Measurements from ENCODE around the gene SERPINB13.

The SERPINB13 gene, protein sequence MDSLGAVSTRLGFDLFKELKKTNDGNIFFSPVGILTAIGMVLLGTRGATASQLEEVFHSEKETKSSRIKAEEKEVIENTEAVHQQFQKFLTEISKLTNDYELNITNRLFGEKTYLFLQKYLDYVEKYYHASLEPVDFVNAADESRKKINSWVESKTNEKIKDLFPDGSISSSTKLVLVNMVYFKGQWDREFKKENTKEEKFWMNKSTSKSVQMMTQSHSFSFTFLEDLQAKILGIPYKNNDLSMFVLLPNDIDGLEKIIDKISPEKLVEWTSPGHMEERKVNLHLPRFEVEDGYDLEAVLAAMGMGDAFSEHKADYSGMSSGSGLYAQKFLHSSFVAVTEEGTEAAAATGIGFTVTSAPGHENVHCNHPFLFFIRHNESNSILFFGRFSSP

DNA sequence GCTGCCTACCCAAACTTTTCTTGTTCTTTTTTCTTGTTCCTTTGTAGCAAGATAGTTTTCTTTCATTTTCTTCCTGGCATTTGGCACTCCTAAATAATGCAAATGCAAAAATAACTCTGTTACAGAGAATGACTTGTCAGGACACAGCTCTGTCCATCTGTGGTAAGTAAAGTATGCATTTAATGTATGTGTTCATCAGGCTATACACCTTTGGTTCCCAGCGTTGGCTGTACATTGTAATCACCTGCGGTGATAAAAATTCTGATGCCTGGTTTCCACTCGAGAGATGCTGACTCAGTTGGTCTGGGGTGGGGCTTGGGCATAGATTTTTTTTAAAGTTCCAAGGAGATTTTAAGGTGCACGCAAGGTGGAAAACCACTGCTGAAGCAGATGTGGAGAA lies at the start of gene SERPINB13:
SERPINB13 (plus strand) TSS at position 378 of the 400 bp plus-strand sequence. CDS start 1,325 bp downstream, outside the sequence.
- DNase-seq: no peak

DNA sequence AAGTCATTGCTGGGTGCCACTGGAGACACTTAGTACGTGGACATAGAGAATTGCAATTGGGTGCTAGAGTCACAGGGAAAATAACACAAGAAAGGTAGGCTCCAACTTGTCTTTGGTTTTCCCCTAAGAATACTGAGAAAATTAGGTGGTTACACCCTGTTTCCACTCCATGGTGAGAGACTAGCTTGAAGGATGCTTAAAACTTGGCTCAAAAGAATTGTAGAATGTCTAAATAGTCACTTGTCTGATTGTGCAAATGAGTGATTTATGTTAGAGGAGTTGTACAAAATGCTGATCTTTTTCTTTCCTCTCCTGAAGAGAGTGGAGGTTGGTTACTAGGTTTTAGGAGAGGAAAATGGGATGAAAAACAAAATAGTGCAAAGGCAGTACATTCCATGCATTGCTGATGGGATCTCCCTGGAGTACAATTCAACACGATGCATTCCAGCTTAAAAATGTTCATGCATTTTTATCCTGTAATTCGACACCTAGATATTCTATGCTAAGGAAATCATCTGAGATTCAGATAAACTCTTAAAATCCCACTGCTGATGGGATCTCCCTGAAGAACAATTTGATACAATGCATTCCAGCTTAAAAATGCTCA lies 47.1 kb upstream of the SERPINB13 start:
- no peak for DNase-seq

DNA sequence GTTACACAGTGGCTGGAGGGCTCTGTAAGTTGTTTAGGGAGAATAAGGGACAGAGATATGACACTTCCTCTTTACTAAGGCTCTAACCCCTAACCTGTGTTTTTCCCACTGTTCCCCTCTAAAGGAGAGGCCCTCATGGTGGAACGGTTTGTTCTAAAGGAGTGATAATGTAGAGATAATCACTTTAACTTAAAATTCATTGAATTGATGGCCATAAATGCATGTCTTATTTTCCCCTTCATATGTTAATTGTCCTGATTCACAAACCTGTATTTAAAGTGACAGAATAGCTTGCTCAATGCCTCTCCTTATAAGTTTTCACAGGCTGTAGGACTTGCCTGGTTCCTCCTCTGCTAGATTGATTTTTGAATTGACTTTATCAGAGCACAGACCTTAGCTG lies 45.1 kb upstream of the SERPINB13 start, which contains the start of gene SERPINB12:
SERPINB12 (plus strand) TSS at position 301 of the 400 bp plus-strand sequence. CDS start 13,791 bp downstream, outside the sequence.
- no peak for DNase-seq

DNA sequence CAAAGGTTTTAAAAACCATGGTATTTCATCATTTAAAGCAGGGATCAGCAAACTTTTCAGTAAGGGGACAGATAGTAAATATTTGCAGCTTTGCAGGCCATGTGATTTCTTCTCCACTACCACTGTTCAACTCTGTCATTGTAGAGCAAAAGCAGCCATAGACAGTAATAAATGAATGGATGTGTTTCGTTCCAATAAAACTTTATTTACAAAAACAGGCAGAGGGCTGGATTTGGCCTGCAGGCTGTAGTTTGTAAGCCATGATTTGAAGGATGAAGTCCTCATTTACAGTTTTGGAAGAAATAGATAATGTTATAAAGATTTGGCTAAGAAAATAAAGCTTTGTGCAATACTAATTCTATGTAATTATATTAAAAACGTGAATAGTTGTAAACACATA lies 43.1 kb upstream of the SERPINB13 start:
- no peak for DNase-seq

DNA sequence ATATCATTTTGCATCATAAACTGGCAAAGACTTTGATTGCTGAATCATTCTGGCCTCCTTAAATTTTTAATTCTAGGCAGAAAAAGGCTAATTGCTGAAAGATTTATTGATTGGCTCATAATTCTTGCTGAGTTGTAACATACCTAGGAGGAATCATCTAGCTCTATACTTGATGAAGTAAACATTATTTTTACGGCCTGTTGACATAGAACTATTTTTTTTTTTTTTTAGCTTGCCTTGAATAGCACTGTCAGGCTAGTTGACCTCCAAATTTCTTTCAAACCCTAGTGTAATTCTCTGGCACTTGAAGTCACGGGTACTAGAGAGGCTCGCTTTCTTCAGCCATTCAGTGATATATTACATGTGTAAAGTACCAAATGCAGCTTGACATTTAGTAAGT lies 42.1 kb upstream of the SERPINB13 start:
- no peak for DNase-seq

DNA sequence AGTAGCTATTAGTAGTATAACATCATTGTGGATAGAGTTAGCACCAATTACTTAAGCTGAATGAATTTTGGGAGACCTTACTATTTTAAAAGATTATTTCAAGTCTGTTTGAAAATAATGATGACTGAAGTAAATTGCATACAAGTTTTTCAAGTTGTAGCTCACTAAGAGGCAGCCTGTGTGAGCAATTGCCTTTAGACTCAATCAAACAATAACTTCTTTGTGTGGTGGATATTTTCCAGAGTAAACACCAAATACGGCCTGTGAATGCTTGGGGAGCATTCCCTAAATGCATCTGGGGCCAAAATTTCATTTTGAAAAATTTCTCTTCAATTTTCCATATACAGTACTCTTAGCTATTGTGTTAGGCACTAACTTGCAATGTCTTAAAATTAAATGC lies 37.1 kb upstream of the SERPINB13 start:
- no peak for DNase-seq

DNA sequence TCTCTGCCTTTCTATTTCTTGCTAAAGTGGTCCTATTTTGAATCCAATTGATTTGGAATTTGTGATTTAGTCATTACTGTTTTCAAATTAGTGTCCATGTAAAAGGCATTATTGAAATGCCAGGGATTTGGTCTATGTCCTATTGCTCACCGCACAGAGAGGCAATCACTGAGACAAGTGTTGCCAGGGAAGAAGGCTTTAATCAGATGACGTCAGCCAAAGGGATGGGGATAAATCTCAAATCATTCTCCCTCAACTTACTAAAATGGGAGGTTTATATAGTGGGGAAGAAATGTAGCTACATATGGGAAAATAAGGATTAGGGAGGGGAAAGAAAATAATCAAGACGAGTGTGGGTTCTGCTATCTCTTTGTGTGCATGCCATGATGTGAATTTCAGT lies 35.4 kb upstream of the SERPINB13 start:
- no peak for DNase-seq

DNA sequence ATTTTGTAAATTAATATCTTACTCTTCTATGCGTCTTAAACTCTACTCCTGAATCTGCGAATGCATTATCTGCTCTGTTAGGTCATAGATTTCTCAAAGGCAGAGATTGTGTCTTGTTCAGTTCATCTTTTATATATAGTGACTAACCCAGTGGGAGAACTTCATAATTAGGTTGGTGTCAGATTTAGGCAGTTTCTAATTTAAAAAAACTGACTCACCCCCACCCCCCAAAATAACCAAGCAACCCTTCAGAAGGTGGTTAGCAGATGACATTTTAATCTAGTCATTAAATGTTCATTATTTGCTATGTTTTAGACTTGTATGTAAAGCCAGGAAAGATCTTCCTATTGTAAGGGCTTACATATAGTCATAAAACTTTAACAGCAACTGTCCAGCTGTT lies 34.6 kb upstream of the SERPINB13 start:
- no peak for DNase-seq

DNA sequence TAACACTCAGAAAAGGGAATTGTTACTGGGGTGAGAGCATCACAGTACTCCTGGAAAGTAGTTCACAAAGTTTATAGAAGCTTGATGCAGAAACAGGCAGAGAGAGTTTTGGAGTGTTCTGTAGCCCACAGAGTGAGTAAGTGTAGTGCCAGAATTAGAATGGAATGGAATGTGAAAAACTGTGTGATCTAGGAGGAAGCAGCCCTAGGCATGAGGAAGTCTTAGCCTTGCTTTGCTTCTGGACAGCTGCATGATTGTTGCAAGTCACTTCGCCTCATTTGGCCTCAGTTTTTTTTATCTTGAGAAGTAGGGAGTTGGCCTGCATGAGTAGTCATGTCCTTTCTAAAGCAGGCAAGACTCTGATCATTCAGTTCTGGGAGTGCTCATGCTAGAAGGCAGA lies 34.1 kb upstream of the SERPINB13 start:
- DNase-seq: no peak

DNA sequence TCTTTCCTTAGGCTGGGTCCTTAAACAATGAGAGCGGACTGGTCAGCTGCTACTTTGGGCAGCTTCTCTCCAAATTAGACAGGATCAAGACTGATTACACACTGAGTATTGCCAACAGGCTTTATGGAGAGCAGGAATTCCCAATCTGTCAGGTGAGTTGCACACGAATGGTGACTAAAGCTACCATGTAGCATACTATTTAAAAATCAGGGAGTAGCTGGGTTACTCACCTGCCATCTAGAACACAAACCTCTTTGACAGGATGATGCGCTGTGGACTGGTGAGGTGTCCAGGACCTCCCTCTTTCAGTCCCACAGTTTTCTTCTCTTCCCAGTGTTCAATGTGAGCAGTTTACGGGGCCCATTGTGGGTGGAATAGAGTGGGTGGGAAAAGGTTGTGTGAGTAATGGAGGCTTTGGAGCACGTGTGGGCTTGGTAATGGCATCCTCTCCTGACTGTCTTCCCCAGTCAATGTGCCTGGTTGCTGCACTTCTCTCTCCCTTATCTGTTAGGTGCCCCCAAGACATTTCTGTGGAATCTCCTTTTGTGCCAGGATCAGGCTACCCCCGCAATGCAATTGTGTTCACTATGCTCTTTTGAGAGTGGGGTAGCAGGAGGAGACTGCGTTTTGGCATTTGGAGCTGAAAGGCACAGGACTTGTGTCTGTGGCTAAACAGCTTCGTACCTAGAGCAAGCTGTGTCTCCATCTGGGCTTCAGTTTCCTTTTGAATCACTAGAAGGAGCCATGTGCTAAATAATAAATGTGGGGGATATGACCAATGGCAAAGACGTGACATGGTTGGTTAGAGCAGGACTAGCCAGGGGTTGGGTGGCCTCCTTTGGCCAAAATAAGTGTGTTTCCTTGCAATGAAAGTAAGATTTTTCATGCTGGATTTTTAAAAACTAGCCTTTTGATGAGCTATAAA lies 27.3 kb upstream of the SERPINB13 start:
- DNase-seq: no peak

DNA sequence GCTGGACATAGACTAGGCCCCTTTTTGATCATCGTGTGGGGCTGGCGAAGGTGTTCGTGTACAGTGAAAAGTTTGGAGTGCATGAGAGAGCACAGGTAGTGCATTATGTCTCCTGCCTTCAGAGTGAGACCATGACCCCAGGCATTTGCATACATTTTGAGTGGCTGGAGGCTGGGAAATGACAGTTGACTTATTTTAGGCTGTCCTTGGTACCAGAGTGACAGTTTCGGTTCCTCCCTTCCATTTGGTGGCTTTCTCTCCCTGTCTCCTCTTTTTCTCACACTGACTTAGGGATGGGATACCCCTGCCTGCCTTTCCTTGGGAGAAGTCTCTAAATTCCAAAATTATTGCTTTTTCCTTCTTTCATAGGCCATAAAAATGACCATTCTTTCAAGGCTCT lies 24.9 kb upstream of the SERPINB13 start:
- DNase-seq: no peak

DNA sequence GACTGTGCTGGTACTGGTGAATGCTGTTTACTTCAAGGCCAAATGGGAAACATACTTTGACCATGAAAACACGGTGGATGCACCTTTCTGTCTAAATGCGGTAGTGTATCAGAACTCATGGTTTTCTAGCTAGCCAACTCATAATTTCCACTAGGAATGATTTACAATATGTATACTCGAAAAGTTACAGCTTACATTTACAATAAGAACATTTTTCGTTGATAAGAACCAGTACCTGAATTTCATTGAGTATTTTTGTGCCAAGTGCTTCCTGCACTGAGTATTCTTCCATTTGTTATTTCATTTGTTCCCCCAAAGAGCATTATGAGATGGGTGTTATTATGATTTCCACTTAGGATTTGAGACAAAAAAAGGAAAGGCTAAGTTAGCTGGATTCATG lies 23.1 kb upstream of the SERPINB13 start:
- no peak for DNase-seq

DNA sequence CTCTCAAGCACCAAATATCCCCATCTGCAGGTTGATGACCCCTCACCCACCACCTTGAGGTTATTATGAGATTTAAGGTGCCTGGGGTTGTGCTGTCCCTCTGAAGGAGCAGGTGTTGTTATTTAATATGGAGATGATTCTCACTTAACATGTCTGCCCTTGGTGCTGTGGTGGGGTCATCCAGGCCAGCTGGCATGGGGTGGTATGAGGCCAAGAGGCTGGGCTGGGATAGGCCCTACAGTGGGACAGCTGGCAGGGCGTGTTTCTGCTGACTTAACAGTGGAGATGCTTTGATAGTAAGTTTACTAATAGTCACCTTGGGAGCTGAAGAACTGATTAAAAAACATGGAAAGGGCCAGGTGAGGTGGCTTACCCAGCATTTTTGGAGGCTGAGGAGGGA lies 22.6 kb upstream of the SERPINB13 start:
- DNase-seq: no peak

DNA sequence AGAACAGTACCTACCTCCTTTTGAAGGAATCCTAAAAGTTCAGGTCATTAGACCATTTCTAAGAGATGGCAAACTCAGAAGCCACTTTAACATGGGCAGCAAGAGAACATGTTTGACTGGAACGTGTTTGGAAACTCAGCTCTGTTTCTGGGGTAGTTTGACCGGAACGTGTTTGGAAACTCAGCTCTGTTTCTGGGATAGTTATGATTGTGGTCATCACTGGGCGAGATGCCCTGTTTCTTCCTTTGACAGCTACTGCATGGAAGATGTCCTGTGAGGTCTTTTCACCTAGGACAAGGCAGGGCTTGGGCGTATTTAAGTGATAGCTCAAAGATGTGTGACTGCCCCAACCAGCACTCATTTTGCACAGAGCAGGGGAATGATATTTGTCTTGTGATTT lies 19.9 kb upstream of the SERPINB13 start:
- no peak for DNase-seq

DNA sequence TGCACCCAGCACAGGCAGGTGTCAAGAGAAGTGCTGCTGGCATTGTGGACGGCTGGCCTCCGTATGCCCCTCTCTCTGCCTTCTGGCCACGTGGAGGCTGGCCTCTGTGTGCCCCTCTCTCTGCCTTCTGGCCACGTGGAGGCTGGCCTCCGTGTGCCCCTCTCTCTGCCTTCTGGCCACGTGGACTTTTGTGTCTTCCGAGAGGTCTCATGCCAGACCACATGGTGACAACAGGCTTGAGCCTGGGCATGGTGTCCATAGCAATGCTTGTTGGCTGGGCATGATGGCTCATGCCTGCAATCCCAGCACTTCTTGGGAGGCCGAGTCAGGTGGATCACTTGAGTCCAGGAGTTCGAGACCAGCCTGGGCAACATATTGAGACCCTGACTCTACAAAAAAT lies 19.3 kb upstream of the SERPINB13 start:
- no peak for DNase-seq

DNA sequence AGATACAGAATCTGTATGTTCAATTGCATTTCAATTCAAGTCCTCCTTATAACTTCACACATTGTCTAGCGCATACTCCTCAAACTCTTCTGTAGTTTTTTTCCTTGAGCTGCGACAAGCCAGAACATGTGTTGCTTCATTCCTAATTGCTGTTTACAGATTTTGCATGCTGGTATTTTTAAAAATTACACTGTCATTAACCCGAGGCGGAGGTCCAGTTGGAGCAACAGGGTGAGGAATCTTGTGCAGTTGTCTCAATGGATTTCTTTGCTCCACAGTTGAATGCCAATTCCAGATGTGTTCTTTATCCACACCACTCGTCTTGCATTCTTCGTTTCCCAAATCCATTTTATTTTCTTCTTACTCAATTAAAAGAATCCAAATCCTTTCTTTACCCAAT lies 16.4 kb upstream of the SERPINB13 start:
- no peak for DNase-seq

DNA sequence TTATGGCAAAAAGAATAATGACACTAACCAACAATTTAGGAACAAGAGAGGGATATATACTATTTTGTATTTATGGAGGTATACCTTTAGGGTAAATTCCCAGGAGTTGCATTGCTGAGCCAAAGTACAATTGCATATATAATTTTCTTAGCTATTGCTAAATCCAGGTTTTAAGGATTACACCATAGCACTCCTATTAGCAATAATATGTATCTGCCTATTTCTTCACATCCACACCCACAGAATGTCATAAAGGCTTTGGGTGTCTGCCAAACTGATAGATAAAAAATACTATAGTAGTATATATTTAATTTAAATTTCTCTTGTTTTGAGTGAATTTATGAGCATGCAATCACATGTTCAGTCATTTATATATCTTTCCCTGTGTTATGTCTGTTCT lies 11.5 kb upstream of the SERPINB13 start:
- DNase-seq: no peak

DNA sequence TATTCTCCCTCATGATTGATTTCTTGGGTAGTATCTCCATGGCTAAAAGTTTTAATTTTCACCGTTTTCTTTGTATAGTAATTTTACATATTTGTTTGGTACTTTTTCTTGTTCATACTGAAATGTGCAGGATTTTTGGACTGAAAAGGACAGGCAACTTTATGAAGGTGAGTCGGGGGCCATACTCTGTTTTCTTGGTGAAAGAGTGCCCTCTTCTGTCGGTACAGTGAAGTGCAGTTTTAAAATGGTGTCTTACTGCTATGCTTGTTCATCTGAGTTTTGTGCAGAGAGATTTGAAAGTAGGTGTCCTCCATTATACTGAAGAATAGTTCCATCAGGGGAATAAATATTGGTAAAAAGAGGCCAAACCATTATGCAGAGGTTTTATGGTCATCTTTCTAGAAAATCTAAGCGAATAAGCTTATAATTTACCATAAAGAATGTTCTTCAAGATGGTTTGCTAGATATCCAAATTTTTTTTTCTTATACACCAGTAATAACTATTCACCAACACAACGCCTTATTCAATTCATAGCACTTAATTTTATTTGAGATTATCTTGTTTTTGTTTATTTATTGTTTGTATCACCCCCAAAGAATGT lies 8.7 kb upstream of the SERPINB13 start:
- no peak for DNase-seq

DNA sequence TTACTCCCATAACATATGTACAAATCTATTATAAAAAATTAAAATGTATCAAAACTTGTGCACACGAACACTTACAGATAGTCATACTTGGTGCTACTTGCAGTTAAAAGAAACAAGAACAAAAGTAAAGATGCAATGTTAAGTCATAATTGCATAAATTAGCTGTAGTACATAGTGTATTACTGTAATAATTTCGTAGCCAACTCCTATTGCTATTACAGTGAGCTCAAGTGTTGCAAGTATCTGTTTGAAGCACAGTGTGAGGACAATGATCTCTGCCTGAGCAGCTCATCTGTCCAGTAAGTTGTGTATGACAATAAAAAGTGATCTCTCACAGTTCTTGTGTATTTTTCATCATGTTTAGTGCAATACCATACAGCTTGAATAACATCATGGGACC lies 7.5 kb upstream of the SERPINB13 start:
- no peak for DNase-seq

DNA sequence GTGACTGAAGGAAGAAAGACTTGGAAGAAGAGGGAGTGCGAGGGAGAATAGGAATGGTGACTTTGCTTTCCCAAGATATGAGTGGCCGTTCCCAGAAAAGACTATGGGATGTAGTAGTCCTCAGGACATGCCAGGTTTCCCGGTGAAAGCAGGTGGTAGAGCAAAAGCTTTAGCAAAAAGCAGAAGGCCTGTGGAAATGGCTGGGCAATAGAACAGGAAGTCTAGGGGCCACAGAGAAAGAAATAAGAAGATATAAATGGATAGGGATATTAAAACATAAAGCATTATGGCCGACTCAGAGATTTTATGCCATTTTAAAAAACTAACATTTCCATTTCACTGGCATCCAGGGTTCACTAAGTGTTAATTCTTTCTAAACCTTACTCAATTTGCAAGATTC lies 1.2 kb upstream of the SERPINB13 start:
- no peak for DNase-seq

DNA sequence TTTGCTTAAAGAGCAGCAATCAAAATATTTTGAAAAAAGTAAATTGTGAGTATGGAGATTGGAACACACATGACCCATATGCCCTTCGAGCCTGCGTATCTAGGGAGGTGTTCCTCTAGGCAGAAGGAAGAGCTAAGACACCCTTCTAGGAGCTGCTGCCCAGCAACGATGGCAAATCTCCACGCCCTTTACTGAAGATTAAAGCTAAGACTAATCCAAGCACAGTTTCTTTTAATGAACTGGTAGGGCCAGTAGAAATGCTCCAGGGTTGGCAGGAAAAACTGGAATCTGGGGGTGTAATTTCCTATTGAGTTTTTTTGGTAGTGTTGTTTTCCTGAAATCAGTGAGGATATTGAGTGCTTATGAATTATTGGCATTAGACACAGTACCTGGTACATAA lies 712 bp upstream of the SERPINB13 start:
- DNase-seq: no peak

DNA sequence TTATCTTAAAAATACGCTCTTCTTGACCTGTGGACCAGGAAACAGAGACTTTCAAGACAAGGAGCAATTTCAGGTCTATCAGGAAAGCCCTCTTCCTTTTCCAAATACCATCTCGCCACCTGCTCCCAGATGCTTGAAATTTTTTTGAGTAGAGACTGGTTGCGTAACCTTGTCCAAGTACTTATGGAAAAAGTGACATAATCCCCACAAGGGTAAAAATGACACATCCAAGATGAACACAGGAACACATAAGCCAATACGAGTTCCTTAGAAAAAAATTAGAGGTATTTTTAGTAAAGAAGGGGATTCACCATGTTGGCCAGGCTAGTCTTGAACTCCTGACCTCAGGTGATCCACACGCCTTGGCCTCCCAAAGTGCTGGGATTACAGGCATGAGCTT lies 1.8 kb downstream of the SERPINB13 start:
- DNase-seq: no peak

DNA sequence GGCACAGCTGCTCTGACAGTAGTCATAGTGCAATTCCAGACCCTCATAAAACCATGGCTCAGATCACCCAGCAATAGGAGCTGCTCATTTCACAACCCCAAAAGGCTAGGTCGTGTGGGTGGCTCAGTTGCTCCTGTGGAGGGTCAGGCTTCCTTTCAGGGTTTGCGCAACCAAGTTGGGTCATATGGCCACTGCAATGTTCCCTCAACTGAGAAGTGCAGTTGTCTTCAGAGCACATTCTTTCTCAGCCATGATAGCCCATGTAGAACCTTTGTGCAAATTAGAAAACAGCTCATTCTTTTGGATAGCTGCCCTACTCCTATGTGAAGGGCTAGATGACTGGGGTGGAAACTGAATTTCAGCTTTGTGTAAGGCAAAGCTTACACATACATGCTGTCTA lies 3.2 kb downstream of the SERPINB13 start:
- DNase-seq: peak; percentile 41
